Right lung (tissue), 5 donors: Measurements from ENCODE around the gene TOPAZ1. TPM values are rescaled to one million over a fixed set of nuclear protein-coding genes. Genes with fewer than 3 reads are reported as not detected.
A peak's percentile ranks its signal among the peaks of the same experiment; 100 is the strongest.
"Not testable (repeated sequence)": the region's sequence is repeated elsewhere in the genome, so short reads cannot be mapped to it uniquely, and the experiment has no call there.

Experiments
- DNase-seq, 2 donors: peaks; one replicate each; pipeline ENCODE4 v3.0.0-alpha.2; 2013
- polyA plus RNA-seq, 5 donors: library from polyadenylated mRNA; unstranded; fragments of 120-200 nt; gene quantifications; one replicate each; pipeline versions ENCODE4 v1.2.1 to v1.2.3, GENCODE V29; 2013; ENCODE audit warnings: inconsistent platforms in 1 of 5, low replicate concordance in 1 of 5; ENCODE audit not compliant: insufficient read length in 5 of 5, insufficient read depth in 1 of 5

TOPAZ1 gene
- polyA plus RNA-seq, 5 donors: not detected

GRCh38 chr3:44330444-44330843, 88.8 kb downstream of the TOPAZ1 start:
- DNase-seq: no peak

GRCh38 chr3:44334326-44334725, 92.6 kb downstream of the TOPAZ1 start:
- no peak for DNase-seq

- DNase-seq: no peak
These were observed 95.6 kb downstream of the TOPAZ1 start for GRCh38 chr3:44337248-44337785.

- DNase-seq: peak; percentile 95 to 96
These were observed 96.5 kb downstream of the TOPAZ1 start, which contains the start of gene TCAIM for GRCh38 chr3:44338010-44338827. TSS of gene TCAIM (plus strand) at chr3:44338766. CDS start at chr3:44354783, 16,017 bp downstream.

GRCh38 chr3:44338828-44339127, 97.1 kb downstream of the TOPAZ1 start:
- DNase-seq: no peak

- no peak for DNase-seq
These were observed 97.7 kb downstream of the TOPAZ1 start for GRCh38 chr3:44339181-44340057.

- no peak for DNase-seq
These were observed 98.3 kb downstream of the TOPAZ1 start for GRCh38 chr3:44340058-44340395.

GRCh38 chr3:44342176-44342790, 100.6 kb downstream of the TOPAZ1 start:
- peak in 1 of 2 donors; percentile 68 for DNase-seq

GRCh38 chr3:44343421-44343820, 101.7 kb downstream of the TOPAZ1 start:
- DNase-seq: no peak

GRCh38 chr3:44346590-44346989, 104.9 kb downstream of the TOPAZ1 start:
- not testable (repeated sequence) for DNase-seq

GRCh38 chr3:44348993-44349392, 107.3 kb downstream of the TOPAZ1 start:
- no peak for DNase-seq

GRCh38 chr3:44353355-44353924, 111.8 kb downstream of the TOPAZ1 start:
- DNase-seq: no peak

- DNase-seq: peak in 1 of 2 donors; percentile 33
These were observed 113.8 kb downstream of the TOPAZ1 start for GRCh38 chr3:44355362-44356033.

- no peak for DNase-seq
These were observed 117.6 kb downstream of the TOPAZ1 start for GRCh38 chr3:44359146-44359751.

GRCh38 chr3:44363591-44363990, 121.9 kb downstream of the TOPAZ1 start:
- peak in 1 of 2 donors; percentile 17 for DNase-seq

GRCh38 chr3:44365952-44366351, 124.3 kb downstream of the TOPAZ1 start:
- DNase-seq: no peak

GRCh38 chr3:44375450-44375849, 133.8 kb downstream of the TOPAZ1 start:
- no peak for DNase-seq
